NCI-H345 treated with DMSO at 0.1 percent for 48 hours (cell line): Measurements from ENCODE around the gene SIM2.

Experiments
- DNase-seq: peaks from one replicate; lab custom pipeline; 2025; ENCODE audit not compliant: unreplicated experiment; lab: John Stamatoyannopoulos, UW

SIM2 gene

GRCh38 chr21:36791695-36792470 lies 93.0 kb downstream of the SIM2 start:
- no peak for DNase-seq

GRCh38 chr21:36792505-36792967 lies 93.6 kb downstream of the SIM2 start:
- DNase-seq = no peak

- DNase-seq = no peak
These were observed 97.2 kb downstream of the SIM2 start for GRCh38 chr21:36796070-36796469.

GRCh38 chr21:36798491-36798890 lies 99.6 kb downstream of the SIM2 start:
- DNase-seq = no peak
